HUDEP-2 (cell line): ENCODE results near the gene C19orf73.
"Not testable (repeated sequence)": the region's sequence is repeated elsewhere in the genome, so short reads cannot be mapped to it uniquely, and the experiment has no call there.

Experiments used
- DNase-seq, 76 experiments: peaks; one replicate each; lab custom pipeline; 2025; ENCODE audit not compliant: unreplicated experiment in 76 of 76; lab: John Stamatoyannopoulos, UW

The C19orf73 gene

DNA sequence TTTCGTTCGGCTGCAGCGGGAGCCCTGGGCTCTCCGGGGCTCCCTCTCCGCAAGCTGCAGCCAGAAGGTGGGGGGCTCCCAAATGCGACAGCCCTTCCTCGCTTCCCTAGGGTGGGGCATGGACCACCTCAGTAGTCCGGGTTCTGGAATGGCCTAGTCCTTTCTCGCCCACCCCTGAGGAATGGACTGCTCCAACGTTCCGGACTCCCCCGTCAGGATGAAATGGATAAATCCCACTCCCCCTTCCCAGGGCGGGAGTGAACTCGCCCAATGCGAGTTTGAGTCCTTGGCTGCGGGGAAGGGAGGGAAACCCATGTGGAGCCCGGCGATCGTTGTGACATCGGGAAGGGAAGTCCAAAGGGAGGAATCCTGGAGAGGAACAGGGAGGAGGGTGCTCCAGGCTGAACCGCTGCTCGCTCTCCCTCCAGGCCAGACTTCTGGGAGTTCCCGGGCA is 30.7 kb upstream of the C19orf73 start:
- DNase-seq = peak in 67 of 76 experiments; percentile 26 to 97 (median 68)

DNA sequence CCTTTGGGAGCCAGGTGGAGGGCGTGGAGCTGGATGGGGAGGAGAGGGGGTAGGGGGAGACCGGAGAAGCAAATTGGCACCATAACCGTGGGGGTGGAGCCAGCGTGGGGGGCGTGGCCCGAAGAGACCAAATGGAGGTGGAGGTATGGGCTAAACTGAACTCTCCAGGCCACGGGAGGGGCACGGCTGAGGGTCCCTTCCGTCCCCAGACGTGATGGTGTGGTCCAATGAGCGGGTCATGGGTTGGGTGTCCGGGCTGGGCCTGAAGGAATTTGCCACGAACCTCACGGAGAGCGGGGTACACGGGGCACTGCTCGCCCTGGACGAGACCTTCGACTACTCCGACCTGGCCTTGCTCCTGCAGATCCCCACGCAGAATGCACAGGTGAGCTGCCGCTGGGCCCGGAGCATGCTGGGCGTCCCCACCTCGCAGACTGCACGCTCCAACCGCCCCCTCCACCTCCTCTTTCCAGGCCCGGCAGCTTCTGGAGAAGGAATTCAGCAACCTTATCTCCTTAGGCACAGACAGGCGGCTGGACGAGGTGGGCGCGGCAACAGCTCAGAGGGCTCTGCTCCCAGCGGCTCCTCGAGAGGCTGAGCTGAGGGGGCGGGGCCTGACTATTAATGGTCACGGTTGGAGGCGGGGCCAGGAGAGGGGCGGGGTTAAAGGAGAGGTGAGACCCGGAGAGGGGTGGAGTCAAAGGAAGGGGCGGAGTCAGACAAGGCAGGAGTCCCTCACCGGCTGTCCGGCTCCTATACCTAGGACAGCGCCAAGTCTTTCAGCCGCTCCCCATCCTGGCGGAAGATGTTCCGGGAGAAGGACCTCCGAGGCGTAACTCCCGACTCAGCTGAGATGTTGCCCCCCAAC is 30.1 kb upstream of the C19orf73 start:
- peak; percentile 72 to 100 (median 100) for DNase-seq

DNA sequence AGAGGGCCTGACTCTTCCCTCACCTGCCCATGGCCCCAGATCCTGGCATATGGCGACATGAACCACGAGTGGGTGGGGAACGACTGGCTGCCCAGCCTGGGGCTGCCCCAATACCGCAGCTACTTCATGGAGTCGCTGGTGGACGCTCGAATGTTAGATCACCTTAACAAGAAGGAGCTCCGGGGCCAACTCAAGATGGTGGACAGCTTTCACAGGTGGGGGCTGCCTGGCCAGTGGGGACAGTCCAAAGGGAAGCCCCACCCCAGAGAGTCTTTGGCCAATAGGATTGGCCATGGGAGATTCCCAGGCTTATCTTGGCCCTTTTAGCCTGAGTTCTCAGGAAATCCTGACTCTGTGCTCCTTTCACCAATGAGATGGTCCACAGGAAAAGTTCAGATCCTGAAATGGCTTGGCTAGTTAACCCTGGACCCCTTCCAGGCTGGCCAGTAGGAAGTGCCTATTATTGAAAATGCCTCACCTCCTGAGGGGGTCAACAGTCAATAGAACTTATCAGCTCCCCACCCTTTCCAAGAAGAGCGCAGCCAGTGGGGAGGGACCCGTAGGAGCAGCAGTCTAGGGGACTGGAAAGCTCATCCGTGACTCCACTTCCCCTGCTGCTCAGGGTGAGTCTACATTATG is 29.2 kb upstream of the C19orf73 start:
- no peak for DNase-seq

DNA sequence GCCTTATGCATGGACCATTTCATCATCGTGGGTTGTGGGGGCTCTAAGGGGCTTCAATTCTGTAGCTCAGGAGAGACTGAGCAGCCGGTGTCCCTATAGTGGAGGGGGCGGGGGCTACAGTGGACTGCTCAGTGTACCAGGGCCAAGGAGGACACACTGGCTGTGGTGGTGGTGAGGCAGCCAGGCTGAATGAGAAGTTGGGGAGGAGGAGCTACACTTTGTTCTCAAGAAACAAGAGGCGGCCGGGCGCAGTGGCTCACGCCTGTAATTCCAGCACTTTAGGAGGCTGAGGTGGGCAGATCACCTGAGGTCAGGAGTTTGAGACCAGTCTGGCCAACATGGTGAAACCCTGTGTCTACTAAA is 27.4 kb upstream of the C19orf73 start:
- DNase-seq = peak in 1 of 76 experiments; percentile 63

DNA sequence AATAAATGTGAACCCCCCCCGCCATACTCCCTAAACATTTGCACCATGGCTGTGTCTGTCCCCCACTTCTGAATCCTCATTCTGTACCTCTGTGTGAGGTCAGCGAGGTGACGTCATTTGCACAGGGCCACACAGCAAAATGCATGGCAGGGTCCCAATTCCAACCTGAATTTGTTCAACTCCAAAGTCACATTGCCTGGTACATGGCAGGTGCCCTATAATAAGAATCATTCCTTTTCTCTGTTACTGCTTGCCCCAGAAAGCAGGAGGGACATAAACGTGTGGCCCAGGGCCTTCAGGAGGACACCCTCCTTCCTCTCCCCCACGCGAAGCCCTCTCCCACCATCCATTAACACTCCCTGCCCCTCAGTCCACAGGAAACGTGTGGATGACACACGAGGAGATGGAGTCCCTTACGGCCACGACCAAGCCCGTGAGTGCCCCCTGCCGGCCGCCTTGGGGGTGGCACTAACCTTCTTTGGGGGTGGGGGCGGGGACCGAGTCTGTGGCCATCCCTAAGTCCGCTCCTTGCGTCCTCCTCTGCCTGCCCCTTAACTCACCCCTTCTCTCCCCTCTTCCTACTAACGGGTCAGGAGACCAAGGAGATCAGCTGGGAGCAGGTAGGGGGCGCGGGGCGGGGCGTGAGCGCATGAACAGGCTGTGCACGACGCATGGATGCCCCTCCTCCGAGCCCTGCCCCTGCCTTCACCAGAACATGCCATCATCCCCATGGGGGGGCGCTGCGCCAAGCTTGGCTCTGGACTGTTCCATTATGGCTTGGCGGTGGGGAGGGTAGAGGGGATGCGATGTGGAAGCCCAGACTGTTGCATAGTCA is 26.8 kb upstream of the C19orf73 start:
- DNase-seq = peak in 72 of 76 experiments; percentile 20 to 98 (median 78)

DNA sequence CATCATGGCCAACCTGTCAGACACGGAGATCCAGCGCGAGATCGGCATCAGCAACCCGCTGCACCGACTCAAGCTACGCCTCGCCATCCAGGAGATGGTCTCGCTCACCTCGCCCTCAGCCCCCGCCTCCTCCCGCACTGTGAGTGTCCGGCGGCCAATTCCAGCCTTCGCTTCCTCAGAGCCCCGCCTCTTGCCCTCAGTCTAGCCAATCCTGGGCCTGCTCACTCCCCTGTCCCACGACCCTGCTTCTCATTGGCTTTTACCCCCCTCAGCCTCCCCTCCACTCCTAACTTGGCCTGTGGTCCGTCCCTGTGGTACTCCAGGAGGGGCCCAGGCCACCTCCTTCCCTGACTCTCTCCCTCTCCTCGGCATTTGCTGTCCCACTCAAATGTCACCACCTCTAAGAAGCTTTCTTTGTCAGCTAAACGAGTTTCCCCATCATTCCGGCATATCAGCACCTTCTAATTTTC is 24.0 kb upstream of the C19orf73 start:
- DNase-seq = peak in 63 of 76 experiments; percentile 23 to 92 (median 72)

DNA sequence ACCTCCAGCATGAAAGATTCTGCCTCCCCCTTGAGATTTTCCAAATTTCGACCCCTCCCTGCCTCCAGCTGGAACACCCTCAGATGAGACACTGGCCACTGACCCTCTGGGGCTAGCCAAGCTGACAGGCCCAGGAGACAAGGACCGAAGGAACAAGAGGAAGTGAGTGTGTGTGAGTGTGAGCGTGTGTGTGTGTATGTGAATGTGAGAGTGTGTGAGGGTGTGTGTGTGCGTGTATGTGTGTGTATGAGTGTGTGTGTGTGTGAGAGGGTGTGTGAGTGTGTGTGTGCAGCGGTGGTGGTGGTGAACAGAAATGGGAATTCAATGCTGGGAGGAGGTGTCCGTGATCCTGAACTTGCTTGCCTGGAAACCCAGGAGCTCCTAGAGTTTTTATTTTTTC is 22.4 kb upstream of the C19orf73 start:
- DNase-seq = no peak

DNA sequence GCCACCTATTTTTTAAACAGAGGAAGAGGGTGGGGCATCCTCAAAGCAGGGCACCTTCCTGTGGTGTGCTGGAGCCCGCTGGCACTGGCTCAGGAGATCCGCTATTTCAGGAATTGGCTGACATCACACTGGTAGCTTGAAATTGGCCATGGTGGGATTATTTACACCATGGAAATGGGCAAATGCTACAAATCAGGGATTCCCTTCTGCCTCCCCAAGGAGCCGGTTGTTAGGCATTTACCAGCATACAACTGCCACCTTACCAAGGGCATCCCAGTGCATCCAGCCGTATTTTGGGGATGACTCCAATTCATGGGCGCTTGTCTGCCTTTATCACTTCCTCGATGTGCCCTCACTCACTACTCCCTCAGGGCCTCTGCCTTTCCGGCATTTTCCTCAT is 22.0 kb upstream of the C19orf73 start:
- DNase-seq = no peak

DNA sequence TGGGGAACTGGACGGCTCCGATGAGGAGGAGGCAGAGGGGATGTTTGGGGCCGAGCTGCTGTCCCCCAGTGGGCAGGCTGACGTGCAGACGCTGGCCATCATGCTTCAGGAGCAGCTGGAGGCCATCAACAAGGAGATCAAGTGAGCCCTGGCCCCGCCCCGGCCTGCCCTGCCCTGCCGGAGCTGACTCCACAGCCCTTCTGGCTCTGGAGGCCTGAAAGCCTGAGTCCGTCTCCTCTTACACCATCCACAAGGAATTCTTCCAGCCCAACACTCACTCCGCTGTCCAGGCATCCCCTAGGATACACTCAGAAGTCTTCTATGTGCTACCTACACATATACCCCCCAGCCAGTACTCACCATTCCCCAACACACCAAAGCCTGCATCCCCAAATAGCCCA is 17.8 kb upstream of the C19orf73 start:
- DNase-seq = no peak

DNA sequence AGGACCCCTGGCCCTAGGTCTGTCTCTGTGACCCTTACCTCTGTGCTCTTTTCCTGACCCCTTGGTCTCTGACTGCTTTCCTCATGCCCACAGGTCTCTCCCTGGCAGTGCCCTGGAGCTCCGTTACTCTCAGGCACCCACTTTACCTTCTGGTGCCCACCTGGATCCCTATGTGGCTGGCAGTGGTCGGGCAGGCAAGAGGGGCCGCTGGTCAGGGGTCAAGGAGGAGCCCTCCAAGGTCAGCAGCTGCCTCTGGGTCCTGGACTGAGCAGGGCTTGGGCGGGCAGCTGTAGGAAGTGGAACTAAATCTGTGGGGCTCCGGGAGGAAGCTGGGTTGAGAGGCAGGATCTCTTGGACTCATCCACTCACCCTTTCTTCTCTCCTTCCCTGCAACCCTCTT is 16.7 kb upstream of the C19orf73 start:
- no peak for DNase-seq

DNA sequence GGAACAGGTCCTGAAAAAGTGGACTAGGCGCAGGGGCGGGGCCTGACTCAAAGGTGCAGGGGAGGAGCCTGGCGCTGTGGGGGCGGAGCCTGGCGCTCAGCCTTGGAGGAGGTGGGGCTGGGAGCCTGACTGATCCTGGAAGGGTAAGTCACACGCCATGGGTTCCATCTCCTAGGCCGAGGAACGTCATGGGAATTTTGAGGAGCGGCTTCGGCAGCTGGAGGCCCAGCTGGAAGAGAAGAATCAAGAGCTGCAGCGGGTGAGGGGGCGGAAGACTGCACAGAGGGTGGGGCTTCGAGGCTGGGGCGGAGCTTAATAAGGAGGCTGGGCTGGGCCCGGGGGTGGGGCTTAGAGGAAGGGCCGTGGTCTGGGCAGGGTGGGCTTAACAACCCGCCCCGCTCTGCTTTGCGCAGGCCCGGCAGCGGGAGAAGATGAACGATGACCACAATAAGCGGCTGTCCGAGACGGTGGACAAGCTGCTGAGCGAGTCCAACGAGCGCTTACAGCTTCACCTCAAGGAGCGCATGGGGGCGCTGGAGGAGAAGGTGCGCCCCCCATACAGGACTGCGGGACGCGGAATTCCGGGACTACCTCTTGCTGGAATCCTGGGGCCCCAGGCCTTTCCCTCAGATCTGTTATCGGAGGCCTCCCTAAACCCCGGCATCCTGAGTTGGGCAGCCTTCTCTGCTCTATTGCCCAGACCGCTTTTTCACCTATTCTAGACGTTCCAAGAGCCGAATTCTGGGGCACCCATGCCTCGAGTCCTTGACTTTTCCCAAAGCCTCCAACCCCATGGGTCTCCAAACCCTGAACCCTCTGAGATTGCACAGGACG is 14.9 kb upstream of the C19orf73 start:
- DNase-seq = peak in 30 of 76 experiments; percentile 16 to 61 (median 36)

DNA sequence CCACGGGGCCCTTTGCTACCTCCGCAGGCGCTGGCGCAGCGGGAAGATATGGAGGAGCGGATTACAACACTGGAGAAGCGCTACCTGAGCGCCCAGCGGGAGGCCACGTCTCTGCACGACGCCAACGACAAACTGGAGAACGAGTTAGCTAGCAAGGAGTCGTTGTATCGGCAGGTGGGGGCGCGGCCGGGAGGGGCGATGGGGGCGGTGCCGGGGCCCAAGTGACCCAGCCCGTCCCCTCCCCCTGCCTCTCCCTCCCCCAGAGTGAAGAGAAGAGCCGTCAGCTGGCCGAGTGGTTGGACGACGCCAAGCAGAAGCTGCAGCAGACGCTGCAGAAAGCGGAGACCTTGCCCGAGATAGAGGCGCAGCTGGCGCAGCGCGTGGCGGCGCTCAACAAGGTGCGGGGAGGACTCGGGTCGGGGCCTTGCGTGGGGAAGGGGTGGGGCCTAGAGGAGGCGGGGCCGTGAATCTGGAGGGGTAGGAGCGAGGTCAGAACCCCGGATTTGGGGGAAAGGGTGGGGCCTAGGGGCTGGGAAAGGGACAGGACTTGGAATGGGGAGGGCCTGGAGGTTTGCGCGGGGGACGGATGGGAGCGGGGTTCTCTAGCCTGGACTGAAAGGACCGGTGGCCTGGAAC is 14.1 kb upstream of the C19orf73 start:
- DNase-seq = no peak

DNA sequence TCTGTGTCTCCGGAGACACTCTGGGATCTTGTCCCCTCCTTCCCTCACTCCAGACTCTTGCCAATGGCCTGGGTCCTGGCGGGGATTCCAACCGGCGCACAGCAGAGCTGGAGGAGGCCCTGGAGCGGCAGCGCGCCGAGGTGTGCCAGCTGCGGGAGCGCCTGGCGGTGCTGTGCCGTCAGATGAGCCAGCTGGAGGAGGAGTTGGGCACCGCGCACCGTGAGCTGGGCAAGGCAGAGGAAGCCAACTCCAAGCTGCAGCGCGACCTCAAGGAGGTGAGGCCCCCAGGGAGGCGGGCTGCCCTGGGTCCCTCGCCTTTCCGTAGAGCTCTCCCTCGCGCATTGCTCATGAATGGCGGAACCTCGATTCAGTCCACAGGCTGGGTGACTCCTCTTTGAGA is 11.4 kb upstream of the C19orf73 start:
- DNase-seq = no peak

DNA sequence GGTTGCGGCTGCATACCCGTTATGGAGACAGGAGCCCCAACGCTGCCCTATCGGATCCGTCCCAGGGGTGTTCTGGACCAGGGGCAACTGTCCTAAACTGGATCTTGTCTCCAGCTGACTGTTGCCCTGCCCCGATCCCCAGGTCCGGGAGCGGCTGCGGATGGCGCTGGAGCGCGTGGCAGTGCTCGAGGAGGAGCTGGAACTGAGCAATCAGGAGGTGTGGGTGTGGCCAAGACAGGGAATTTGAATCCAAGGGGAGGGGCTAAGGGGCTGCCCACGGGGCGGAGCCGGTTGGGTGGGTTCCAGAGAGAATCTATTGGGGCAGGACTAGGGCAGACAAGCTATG is 10.3 kb upstream of the C19orf73 start:
- peak in 12 of 76 experiments; percentile 8 to 47 (median 28) for DNase-seq

DNA sequence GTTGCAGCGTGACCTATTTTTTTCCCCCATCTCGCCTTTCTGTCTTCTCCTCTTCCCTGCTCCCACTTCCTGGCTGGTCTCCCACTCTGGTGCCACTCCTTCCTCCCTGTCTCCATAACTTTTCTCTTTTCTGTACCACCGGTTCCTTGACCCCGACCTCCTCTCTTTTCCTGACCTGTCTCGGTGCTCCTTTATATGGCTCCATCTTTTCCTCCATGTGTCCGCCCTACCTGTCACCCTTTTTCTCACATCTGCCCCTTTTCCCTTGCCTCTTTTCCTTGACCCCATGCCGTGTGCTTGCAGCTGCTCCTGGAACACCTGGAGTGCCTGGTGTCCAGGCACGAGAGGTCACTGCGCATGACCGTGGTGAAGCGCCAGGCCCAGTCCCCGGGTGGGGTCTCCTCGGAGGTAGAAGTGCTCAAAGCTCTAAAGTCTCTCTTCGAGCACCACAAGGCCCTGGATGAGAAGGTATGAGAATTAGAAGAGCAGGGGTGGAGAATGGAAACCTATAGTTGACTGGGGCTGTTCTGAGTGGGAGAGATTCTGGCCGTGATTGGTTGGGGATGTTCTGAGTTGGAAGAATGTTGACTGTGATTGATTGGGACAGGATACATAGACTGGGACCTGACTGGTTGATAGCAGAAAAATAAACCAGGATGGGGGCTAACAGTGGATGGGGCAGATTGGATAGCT is 9.7 kb upstream of the C19orf73 start:
- no peak for DNase-seq

DNA sequence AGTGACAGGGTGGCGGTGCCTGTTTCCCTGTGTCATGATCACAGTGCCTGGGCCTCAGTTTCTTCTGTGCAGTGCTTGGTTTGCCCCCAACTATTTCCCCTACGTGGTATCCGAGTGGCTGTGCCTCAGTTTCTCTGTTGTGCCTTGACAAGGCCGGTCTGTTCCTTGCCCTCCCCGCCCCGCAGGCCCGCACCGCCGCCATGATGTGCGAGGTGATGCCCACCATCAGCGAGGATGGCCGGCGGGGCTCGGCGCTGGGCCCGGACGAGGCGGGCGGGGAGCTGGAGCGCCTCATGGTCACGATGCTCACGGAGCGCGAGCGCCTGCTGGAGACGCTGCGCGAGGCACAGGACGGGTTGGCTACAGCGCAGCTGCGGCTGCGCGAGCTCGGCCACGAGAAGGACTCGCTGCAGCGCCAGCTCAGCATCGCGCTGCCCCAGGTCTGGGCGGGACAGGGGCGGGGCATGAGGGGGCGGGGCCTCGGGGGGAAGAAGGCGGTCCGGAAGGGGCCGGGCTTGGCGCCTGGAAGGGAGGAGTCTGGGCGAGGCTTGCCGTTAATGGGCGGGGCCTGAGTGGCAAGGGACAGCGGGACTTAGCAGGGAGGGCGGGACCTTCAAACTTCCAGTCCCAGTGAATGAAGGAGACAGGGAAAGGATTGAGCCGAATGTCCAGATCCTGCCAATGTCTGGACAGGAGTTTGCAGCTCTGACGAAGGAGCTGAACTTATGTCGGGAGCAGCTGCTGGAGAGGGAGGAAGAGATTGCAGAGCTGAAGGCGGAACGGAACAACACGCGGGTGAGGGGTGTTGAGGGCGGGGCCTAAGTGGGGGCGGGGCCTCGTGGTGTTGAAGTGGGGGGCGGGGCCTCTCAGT is 9.0 kb upstream of the C19orf73 start:
- peak in 75 of 76 experiments; percentile 76 to 100 (median 98) for DNase-seq

DNA sequence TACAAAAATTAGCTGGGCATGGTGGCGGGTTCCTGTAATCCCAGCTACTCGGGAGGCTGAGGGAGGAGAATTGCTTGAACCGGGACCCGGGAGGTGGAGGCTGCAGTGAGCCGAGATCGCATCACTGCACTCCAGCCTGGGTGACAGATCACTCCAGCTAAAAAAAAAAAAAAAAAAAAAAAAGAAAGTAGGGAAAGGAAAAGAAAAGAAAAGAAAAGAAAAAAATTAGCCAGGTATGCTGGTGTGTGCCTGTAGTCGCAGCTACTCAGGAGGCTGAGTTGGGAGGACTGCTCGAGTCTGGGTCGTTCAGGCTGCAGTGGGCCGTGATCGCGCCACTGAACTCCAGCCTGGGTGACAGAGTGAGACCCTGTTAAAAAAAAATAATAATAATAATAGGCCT is 8.3 kb upstream of the C19orf73 start:
- not testable (repeated sequence) for DNase-seq

DNA sequence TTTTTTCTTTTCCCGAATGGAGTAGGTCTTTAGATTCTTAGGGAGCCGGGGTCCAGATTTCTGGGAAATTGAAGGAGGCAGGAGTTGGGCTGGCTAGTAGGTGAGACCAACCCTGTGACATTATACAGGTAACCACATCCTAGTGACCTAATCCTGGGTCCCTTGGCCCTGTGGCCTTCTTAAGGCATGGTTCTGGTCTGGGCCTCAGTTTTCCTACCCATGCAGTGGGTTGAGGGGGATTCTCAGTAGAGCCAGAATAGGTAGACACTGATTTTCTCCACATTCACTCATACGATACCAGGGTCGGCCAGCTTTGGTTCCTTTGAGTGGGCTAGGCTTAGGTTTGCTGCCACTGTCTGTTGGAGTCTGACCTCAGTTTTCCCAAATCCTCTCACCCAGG is 7.6 kb upstream of the C19orf73 start:
- DNase-seq = no peak
